HG03571 (cell line): ENCODE data around the gene LYRM4.
"Not testable (repeated sequence)": the region's sequence is repeated elsewhere in the genome, so short reads cannot be mapped to it uniquely, and the experiment has no call there.

Source experiments
- ATAC-seq: cut with Tn5 transposase; IDR thresholded peaks from one replicate; pipeline ENCODE4 v1.9.1; 2021; ENCODE audit not compliant: unreplicated experiment

LYRM4 gene

DNA sequence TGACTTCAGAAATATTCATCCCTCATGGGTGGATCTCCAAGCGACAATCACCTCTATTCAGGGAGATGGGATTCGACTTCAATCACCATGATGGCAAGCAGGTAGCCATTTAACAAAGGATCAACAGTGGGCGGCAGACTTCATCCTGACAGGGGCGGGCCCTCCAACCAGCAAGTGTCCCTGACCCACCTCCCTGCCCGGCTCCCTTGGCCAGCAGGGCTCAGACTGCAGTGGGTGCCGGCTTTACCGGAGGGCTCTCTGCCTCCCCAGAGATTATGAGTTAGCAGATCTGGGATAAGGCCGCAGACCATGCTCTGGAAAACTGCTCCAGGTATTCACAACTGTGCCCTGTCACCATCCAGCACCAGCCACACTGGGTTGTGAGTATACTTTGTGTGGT is 136.2 kb downstream of the LYRM4 start:
- no peak for ATAC-seq

- no peak for ATAC-seq
Observed at GRCh38 chr6:5123296-5124143, 137.2 kb downstream of the LYRM4 start.

DNA sequence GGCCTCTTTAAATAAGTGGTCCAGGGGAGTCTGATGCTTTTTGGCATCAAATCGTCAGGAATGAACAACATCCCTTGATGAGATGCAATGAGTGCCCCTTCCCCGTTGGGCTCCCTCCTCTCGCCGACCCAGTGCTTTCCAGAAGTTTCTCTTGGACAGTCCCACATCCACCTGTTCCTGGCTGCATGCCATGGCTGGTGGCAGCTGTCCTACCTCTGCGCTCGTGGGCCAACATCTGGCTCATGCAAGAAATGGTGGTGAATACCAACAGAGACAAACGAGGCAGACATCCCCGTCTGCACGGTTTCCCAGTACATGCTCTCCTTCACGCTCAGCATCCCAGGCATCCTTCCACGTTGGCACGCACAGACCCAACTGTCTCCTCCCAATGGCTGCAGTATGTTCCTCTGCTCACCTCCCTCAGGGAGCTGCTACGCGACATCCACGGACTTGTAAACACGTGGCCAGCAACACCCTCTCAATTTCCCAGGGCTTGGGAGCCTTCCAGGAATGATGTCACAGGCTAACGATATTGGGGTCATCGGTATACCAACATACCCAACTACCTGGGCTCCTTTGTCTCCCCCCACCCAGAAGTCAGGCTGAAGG is 138.1 kb downstream of the LYRM4 start:
- no peak for ATAC-seq

- ATAC-seq, result no peak
Observed at GRCh38 chr6:5121956-5122355, 138.8 kb downstream of the LYRM4 start.

GRCh38 chr6:5121479-5121878 is 139.3 kb downstream of the LYRM4 start:
- no peak for ATAC-seq

GRCh38 chr6:5120543-5120942 is 140.2 kb downstream of the LYRM4 start:
- ATAC-seq, result not testable (repeated sequence)

- ATAC-seq, result no peak
Observed at GRCh38 chr6:5120011-5120410, 140.7 kb downstream of the LYRM4 start.

DNA sequence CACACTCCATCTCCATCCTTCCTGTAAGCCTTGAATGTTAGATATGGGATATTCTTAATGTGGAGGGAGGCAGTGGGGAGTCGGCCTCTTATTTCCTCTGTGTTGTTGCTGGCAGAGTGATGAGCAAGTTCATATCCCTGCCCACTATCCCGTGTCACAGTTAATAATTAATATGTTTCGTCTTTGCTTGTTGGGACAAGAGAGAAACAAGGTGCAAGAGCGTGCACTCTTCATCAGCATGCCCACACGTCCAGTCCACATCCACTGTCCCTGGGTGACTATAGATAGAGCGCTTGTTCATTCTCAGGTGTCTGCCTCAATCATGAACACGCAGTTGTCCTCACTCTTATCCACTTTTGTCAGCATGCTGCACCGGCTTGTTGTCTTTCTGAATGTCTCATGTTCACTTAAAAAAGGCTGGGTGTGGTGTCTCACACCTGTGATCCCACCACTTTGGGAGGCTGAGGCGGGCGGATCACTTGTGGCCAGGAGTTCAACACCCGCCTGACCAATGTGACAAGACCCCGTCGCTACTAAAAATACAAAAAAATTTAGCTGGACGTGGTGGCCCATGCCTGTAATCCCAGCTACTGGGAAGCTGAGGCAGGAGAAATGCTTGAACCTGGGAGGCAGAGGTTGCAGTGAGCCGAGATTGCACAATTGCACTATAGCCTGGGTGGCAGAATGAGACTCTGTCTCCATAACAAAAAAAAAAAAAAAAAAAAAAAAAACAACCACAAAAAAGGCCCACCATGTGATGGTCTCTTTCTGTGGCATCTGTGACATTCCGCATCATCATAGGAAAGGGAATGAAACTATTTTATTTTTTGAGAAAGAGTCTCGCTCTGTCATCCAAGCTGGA is 141.4 kb downstream of the LYRM4 start:
- no peak for ATAC-seq

DNA sequence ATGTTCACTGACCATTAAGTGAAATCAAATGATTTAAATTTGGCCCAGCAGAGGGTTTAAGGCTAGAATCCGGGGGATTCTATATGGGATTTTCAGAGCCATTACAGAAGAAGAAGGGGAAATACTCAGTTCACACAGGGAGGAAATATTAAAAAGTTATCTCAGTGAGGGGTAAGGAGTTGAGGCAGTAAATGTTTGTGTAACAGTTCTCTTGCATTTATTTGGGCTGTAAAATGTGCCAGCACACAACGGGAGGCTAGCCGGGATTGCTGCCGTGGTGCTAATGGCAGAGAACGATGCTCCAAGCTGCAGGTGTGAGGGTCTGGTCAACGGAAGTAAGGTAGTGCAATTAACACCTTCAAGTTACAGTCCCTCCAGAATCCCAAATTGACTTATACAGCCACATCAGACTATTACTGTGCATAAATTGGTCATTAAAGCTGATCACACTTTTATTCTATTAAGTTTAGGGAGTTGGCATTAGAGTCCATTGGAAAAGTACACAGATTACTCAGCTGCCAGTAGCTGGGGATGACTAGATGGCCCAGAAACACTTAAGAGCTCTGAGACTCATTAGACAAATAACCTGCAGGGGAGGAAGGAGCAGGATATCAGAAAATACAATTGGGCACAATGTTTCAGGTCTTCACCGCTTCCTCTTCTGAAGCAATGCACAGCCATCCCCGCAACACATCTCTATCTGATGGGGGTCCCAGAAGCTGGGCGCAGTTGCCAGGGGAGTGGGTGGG is 144.3 kb downstream of the LYRM4 start:
- ATAC-seq, result no peak

GRCh38 chr6:5115168-5115567 is 145.6 kb downstream of the LYRM4 start:
- ATAC-seq, result no peak

GRCh38 chr6:5113096-5113495 is 147.7 kb downstream of the LYRM4 start:
- no peak for ATAC-seq

DNA sequence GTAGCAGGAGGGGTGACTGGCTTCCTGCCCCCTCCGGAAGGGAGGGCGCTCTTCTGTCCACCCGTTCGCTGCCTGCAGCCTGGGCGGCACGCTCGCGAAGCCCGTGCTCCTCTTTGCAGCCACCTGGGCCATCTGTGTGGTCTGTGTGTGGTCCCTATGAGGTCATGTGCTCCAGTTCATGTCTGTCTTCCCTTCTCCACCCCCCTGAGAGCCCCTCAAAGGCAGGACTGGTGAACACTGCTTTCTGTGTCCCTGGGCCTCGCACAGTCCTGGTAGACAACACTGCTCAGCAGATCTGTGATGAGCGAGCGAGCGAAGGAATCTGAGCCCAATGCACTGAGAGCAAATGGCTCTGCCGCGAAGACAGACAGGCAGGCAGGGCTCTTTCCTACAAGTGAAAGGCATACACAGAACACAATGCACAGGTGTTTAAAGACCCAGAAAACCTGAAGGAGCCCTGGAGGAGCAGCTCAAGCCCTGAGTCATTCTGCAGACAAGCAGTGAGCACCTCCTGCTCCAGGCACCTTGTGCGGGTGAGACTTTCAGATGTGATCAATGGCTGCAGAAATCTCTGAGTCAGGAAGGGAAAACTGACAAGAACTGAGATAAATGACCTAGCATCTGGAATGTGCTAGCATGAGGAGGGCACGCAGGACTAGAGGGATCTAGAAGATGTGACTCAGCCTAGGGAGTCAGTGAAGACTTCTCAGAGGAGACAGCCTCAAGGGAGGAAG is 148.5 kb downstream of the LYRM4 start:
- ATAC-seq, result no peak

GRCh38 chr6:5111626-5112025 is 149.1 kb downstream of the LYRM4 start:
- no peak for ATAC-seq

DNA sequence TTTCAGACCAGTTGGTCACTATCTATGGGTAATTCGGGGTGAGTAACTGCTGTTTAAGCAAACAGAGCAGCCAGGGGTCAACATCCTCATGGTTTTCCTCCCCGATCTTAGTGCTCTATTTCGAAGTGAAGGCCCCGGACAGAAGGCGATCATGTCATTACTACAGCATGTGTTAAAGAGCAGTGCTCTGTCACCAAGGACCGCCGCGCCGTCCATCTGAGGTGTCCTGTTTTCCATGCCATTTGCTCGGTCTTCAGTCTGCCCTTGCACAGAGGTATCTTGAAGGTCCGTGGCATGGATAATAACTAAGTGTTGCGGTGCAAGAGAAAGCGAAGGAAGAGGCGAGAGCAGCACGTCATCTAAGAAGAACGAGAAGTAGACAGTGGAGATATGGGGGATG is 150.5 kb downstream of the LYRM4 start:
- ATAC-seq, result no peak

- ATAC-seq, result no peak
Observed at GRCh38 chr6:5109436-5109835, 151.3 kb downstream of the LYRM4 start.

DNA sequence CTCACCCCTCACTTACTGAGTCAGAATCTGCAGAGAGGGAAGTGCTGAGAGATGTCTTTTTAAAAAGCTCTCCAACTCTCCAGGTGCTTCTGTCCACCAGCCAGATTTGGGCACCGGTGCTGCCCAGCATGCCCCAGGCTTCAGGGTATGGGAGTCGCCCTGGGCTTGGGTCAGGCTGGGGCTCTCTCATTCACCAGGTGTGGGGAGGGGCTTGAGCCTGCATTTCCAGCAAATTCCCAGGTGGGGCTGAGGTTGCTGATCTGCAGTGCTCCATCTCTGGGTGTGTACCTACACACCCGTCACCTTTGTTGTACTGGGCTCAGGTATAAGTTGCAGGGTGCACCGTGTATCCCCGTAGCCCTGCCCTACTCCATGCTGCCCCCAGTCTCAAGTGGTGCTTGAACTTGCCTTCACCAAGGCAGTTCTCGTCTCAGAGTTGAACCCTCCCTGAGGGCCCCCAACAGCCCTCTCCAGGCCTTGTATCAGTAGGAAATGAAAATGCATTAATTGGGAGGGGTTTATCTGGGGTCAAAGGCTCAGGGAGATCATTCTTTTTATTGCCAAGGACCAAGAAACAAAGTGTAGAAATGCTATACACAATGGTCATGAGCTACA is 152.1 kb downstream of the LYRM4 start:
- no peak for ATAC-seq

DNA sequence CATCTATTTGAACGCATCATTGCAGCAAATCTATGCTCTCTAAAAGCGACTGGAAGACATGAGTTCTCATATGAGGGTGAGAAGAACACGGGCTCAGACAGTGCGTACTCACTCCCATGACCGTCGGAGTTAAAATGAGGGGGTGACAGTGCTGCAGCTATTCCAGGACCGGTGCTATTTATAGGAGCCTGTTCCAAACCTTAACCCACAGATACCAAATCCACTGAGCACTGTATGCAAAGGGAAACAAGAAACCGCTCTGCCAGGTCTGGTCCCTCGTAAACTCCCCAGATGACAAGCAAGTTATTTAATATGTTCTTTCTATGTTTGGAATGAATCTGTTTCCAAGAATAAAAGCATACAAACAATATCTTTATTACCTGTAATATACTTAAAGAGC is 152.7 kb downstream of the LYRM4 start:
- no peak for ATAC-seq

- no peak for ATAC-seq
Observed at GRCh38 chr6:5107341-5107740, 153.4 kb downstream of the LYRM4 start.

- ATAC-seq, result no peak
Observed at GRCh38 chr6:5105146-5105545, 155.6 kb downstream of the LYRM4 start.

- no peak for ATAC-seq
Observed at GRCh38 chr6:5104667-5105066, 156.1 kb downstream of the LYRM4 start.
